SK-N-MC (cell line): Measurements from ENCODE around the gene THRSP.

ENCODE experiments used
- EZH2 ChIP-seq: fragments of 200-600 bp; sonication (generic); IDR thresholded peaks from one replicate; pipeline ENCODE4 v1.6.1; 2017; ENCODE audit warnings: antibody characterized with exemption
- POLR2AphosphoS5 ChIP-seq: IDR thresholded peaks from 2 replicates; pipeline ENCODE4 v1.6.1; 2012; ENCODE audit warnings: mild to moderate bottlenecking, low read depth, low read length, borderline replicate concordance

DNA sequence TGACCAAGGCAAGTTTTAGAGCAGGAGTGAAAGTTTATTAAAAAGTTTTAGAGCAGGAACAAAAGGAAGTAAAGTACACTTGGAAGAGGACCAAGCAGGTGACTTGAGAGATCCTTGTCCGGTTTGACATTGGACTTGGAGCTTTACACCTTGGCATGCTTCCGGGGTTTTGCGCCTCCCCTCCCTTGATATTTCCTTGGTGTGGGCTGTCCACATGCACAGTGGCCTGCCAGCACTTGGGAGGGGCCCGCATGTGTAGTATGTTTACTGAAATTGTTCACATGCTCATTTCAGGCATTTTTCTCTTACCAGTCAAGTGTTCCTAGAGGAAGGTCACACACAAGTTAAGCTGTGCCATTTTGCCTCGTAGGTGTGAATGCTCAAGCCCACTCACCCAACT lies 19.0 kb upstream of the THRSP start:
- TF ChIP-seq EZH2 (no peak), POLR2AphosphoS5 (no peak)
